GM18951 (cell line): ENCODE results near the gene ALAD.

Experiments
- POLR2A ChIP-seq: IDR thresholded peaks from 4 replicates; pipeline ENCODE4 v1.6.1; 2011; ENCODE audit warnings: mild to moderate bottlenecking; ENCODE audit not compliant: insufficient read length, insufficient read depth; ENCODE audit errors: extremely low read depth
- in situ Hi-C: fragments of 300-500 bp; cut with MboI; formaldehyde crosslinking; loops from one replicate; pipeline ENCODE4 v1.12.0; 2022; ENCODE audit warnings: low sequenced_read_pairs, mixed read lengths, inconsistent platforms; ENCODE audit not compliant: unreplicated experiment

Gene ALAD

GRCh38 chr9:113356686-113357292 lies 44.3 kb downstream of the ALAD start:
- in situ Hi-C loops, result no loop called here
- TF ChIP-seq POLR2A, result no peak

- in situ Hi-C loops, result no loop called here
- no peak for TF ChIP-seq POLR2A
Observed at GRCh38 chr9:113355040-113355596, 46.0 kb downstream of the ALAD start.

GRCh38 chr9:113352411-113352810 lies 48.7 kb downstream of the ALAD start:
- in situ Hi-C loops, result no loop called here

DNA sequence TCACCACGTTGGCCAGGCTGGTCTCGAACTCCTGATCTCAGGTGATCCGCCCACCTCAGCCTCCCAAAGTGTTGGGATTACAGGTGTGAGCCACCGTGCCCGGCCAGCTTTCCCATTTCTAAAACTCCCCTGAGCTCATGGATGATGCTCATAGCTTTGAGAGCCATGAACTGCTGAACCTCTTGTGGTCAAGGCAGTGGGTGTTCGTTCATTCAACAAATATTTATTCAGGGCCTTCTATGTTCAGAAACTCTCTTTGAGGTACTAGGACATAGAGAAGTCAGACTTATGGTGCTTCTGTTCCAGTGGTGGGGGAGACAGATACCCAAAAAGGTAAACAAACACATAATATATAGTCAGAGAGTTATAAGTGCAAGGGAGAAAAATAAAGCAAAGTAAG lies 49.1 kb downstream of the ALAD start:
- in situ Hi-C loops, result no loop called here
- TF ChIP-seq POLR2A, result no peak

More at GRCh38 chr9:113352411-113352810, 48.7 kb downstream of the ALAD start:
- TF ChIP-seq POLR2A, result no peak

GRCh38 chr9:113350937-113351336 lies 50.1 kb downstream of the ALAD start:
- no peak for TF ChIP-seq POLR2A
- in situ Hi-C loops, result no loop called here

GRCh38 chr9:113350107-113350661 lies 50.9 kb downstream of the ALAD start:
- in situ Hi-C loops, result no loop called here
- no peak for TF ChIP-seq POLR2A

DNA sequence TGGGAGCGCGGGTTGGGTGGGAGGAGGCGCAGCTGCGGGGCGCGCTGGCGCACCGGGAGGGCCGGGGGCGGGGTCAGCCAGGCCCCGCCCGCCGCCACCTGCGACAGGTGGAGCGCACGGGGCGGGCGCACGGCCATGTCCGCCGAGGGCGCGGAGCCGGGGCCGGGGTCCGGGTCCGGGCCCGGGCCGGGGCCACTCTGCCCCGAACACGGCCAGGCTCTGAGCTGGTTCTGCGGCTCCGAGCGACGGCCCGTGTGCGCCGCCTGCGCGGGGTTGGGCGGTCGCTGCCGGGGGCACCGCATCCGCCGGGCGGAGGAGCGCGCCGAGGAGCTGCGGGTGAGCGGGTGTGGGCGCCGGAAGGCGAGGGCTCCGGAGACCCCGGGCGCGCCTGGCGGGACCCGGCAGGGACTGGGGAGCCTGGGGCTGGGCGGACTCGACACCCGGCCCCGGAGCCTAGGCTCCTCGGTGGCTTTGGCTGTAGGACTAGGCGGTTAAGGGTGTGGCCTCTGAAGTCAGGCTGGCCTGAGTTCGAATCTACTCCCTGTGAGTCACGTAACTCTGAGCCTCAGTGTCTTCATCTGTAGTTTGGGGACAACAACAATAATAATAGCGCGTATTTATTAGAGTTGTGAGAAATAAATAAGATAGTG lies 51.5 kb downstream of the ALAD start, which contains the start of gene BSPRY:
Gene BSPRY, plus strand, starts transcription at position 97 of the 650 bp plus-strand sequence. Its CDS starts 39 bp downstream, at position 136.
- in situ Hi-C loops, result no loop called here
- peak; percentile 13 for TF ChIP-seq POLR2A

DNA sequence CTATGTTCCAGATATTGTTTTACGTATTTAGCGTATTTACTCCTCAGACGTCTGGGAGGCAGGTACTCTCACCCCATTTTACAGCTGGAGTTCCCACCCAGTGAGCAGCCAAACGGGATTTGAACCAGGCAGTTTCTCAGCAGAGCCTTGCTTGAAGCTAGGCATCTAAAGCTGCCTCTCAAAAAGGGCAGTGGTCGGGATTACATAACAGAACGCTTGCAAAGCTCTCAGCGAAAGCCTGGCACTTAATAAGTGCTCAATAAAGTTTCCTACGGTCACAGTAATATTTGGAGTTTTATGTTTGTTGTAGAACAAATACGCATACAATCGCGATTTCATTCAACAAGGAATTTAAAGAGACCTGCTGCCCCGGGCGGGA lies 52.0 kb downstream of the ALAD start:
- no peak for TF ChIP-seq POLR2A
- in situ Hi-C loops, result no loop called here

- no peak for TF ChIP-seq POLR2A
- in situ Hi-C loops, result no loop called here
Observed at GRCh38 chr9:113348437-113348836, 52.6 kb downstream of the ALAD start.

GRCh38 chr9:113345671-113346070 lies 55.4 kb downstream of the ALAD start:
- in situ Hi-C loops, result no loop called here
- TF ChIP-seq POLR2A, result no peak

- TF ChIP-seq POLR2A, result no peak
- in situ Hi-C loops, result no loop called here
Observed at GRCh38 chr9:113345190-113345589, 55.9 kb downstream of the ALAD start.

DNA sequence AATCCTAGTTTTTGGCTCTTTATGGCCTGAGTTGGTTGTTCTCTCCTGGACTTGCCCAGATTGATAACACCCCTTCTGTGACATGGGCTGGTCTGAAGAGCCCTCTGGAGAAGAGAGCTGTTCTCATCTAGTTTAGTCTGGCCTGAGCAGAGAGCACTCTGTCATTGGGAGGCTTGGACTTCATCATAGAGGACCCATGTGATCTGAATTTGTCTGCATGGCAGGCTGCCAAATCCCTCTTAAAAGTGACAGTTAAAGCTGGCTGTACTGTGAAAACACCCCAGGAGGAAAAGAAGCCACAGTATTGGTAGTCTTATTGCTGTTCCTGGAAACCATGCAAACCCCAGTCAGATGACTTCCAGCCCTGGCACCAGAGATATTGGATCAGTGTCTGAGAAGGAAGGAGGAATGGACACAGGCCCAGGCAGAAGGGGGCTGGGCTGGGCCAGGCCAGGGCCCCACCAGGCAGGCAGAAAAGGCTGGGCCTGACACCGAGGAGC lies 57.3 kb downstream of the ALAD start:
- in situ Hi-C loops, result no loop called here
- TF ChIP-seq POLR2A, result no peak

DNA sequence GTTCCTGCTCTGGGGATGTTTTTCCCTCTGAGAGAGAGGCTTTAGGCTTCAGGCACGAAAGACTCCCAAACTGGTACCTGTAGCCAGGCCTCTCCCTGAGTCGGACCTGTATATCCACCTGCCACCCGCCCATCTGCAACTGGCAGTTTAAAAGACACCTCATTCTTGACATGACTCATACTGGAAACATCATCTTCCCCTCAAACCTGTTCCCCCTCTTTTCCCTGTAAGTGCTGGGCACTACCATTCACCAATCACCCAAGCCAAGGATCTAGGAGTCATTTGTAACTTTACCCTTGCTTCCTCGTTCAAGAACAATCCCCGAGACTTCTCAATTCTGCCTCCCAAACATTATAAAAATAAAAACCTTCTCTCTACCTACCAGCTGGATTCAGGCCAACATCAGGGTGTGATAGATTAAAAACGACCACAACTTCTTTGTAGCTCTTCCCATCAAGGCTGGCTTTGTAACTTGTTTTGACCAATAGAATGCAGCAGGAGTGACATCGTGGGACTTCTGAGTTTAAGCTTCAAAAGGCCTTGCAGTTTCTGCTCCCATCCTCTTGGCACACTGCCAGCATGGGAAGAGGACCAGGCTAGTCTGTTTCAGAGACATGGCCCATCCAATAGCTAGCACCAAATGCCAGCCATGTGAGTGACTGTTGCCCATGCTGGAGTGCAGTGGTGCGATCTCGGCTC lies 59.2 kb downstream of the ALAD start:
- no peak for TF ChIP-seq POLR2A
- in situ Hi-C loops, result no loop called here

- peak; percentile 61 for TF ChIP-seq POLR2A
- in situ Hi-C loops, result no loop called here
Observed at GRCh38 chr9:113340011-113340699, 60.9 kb downstream of the ALAD start, which contains the start of gene WDR31. Gene WDR31, minus strand, starts transcription at chr9:113340275. Its CDS starts 8,253 bp downstream, at chr9:113332022.
